HG03045 (cell line): ENCODE results near the gene CBR1.

Experiments used
- ATAC-seq: cut with Tn5 transposase; IDR thresholded peaks from one replicate; pipeline ENCODE4 v1.9.1; 2021; ENCODE audit warnings: mild to moderate bottlenecking, moderate library complexity; ENCODE audit not compliant: unreplicated experiment

The CBR1 gene

DNA sequence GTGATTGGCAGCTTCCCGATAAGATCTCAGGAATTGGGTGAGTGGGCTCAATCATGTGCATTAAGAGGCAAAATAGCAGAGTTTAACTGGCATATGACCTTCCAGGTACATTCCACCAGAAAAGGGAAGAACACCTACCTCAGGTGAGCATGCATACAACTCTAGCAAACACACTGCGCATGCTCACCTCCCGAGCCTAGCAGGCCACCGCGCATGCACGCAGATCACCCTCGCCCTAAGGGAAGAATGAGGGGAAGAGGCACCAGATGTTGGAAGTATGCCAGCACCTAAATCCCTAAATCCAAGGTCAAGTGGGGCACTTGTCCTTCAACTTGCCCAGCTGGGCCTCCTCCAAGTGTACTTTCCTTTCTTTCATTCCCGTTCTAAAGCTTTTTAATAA is 41.4 kb downstream of the CBR1 start:
- no peak for ATAC-seq

DNA sequence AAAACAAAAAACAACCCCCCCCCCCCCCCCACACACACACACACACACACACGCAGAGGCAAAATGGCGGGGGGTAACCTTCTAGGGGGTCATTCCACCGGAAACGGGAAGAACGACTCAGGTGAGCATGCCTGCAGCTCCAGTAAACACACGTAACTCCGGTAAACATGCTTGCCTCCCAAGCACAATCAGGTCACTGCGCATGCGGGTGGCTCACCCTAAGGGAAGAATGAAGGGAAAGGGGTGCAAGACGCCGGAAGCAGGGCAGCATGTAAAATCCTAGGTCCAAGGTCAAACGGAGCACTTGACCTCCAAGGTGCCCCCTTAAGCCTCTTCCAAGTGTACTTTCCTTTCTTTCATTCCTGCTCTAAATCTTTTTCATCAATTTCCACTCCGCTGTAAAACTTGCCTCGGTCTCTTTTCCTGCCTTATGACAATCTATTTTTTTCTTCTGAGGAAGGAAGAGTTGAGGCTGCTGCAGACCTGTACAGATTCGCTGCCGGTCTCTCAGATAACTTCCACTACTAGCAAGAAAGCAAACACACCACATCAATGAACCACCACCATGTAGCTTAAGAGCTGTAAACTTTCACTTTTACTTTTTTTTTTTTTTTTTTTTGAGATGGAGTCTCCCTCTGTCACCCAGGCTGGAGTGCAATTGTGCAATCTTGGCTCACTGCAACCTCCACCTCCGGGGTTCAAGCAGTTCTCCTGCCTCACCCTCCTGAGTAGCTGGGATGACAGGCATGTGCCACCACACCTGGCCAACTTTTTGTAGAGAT is 44.0 kb downstream of the CBR1 start:
- ATAC-seq: no peak

DNA sequence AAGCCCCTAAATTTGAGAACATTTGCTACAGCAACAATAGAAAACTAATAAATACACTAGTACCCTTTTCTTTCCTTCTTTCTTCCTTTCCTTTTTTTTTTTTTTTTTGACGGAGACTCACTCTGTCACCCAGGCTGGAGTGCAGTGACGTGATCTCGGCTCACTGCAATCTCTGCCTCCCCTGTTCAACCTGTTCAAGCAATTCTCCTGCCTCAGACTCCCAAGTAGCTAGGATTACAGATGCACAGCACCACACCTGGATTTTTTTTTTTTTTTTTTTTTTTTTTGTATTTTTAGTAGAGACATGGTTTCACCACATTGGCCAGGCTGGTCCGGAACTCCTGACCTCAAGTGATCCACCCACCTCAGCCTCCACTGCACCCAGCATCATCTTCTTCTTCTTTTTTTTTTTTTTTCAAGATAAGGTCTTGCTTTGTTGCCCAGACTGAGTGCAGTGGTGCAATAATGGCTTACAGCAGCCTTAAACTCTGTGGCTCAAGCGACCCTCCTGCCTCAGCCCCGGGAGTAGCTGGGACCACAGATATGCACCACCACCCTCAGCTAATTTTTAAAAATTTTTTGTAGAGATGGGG is 45.4 kb downstream of the CBR1 start:
- ATAC-seq: no peak

DNA sequence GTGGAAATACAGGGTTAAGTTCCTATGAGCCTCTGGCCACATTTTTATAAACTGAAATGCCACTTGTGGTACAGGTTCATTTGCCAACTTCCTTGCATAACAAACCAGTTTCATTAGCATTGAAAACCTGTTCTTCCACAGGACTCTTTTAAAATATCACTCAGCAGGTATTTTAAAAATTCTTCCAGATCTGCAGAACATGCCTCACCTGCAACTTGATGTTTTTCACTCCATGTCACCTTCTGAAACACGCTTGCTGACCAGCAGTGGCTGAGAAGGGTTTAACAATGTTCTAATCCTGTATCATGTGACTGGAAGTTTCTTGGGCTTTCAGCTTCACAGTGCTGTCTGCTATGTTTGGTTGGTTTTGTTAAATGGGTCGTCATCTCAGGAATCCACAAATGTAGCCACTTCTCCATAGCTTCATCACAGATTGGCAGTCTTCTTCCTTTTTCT is 47.5 kb downstream of the CBR1 start:
- no peak for ATAC-seq

DNA sequence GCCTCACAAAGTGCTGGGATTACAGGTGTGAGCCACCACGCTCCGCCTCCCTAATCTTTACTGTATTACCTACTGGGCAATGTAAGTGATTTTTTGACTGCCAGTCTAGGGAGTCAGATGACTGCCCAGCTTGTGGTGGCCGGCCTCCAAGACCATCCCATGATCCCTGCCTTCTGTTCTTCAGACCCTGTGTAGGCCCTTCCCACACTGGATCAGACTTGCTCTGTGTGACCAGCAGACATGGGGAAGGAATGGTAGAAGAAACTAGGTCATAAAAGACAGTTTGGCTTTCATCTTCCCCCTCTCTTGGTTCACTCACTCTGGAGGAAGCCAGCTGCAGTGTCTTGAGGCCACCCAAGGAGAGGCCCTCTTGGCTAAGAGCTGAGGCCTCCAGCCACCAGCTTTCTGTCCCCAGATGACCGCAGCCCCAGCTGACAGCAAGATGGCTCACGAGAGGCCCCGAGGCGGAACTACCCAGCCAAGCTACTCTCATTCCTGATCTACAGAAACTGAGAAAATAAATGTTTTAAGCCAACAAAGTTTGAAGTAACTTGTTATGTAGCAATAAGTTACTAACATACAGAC is 50.6 kb downstream of the CBR1 start:
- no peak for ATAC-seq
